Stromal cell of bone marrow (primary cell): ENCODE data around the gene IQUB.
"Not testable (repeated sequence)": the region's sequence is repeated elsewhere in the genome, so short reads cannot be mapped to it uniquely, and the experiment has no call there.

Experiments
- DNase-seq: peaks from one replicate; pipeline ENCODE4 v3.0.0-alpha.2; 2012; ENCODE audit warnings: low read depth

IQUB gene

GRCh38 chr7:123539871-123540270 is 5.5 kb upstream of the IQUB start:
- no peak for DNase-seq

GRCh38 chr7:123538897-123539296 is 4.5 kb upstream of the IQUB start:
- peak; percentile 5 for DNase-seq

- DNase-seq, result peak; percentile 62
Observed at GRCh38 chr7:123538189-123538714, 3.9 kb upstream of the IQUB start.

- DNase-seq, result peak; percentile 8
Observed at GRCh38 chr7:123537026-123537642, 2.7 kb upstream of the IQUB start.

GRCh38 chr7:123535517-123535916 is 1.1 kb upstream of the IQUB start:
- DNase-seq, result no peak

- no peak for DNase-seq
Observed at GRCh38 chr7:123533929-123534382, 439 bp downstream of the IQUB start.

- DNase-seq, result no peak
Observed at GRCh38 chr7:123533553-123533917, 860 bp downstream of the IQUB start.

GRCh38 chr7:123532788-123533552 is 1.4 kb downstream of the IQUB start:
- DNase-seq, result not testable (repeated sequence)

GRCh38 chr7:123532343-123532742 is 2.1 kb downstream of the IQUB start:
- not testable (repeated sequence) for DNase-seq

- DNase-seq, result not testable (repeated sequence)
Observed at GRCh38 chr7:123530035-123530591, 4.3 kb downstream of the IQUB start.

GRCh38 chr7:123528265-123528664 is 6.1 kb downstream of the IQUB start:
- DNase-seq, result no peak

- not testable (repeated sequence) for DNase-seq
Observed at GRCh38 chr7:123527712-123528225, 6.6 kb downstream of the IQUB start.

- not testable (repeated sequence) for DNase-seq
Observed at GRCh38 chr7:123526533-123526932, 7.9 kb downstream of the IQUB start.

GRCh38 chr7:123522066-123522465 is 12.3 kb downstream of the IQUB start:
- DNase-seq, result no peak

GRCh38 chr7:123505221-123505620 is 29.2 kb downstream of the IQUB start:
- DNase-seq, result no peak

GRCh38 chr7:123502201-123502600 is 32.2 kb downstream of the IQUB start:
- no peak for DNase-seq

GRCh38 chr7:123500878-123501489 is 33.4 kb downstream of the IQUB start:
- DNase-seq, result no peak

GRCh38 chr7:123499211-123499970 is 35.0 kb downstream of the IQUB start:
- DNase-seq, result no peak

GRCh38 chr7:123498601-123499000 is 35.8 kb downstream of the IQUB start:
- DNase-seq, result no peak

GRCh38 chr7:123498031-123498430 is 36.4 kb downstream of the IQUB start:
- no peak for DNase-seq

GRCh38 chr7:123494193-123494796 is 40.1 kb downstream of the IQUB start:
- peak; percentile 20 for DNase-seq
